ENCODE measurements around the gene POT1. TPM values are rescaled to one million over a fixed set of nuclear protein-coding genes. Genes with fewer than 3 reads are reported as not detected.

The POT1 gene
- total and polyA plus RNA-seq, 2 donors (not counting 3 experiments of a cell fraction or from before 2014, with no cell fraction given) = 11.1 to 22.4 TPM

DNA sequence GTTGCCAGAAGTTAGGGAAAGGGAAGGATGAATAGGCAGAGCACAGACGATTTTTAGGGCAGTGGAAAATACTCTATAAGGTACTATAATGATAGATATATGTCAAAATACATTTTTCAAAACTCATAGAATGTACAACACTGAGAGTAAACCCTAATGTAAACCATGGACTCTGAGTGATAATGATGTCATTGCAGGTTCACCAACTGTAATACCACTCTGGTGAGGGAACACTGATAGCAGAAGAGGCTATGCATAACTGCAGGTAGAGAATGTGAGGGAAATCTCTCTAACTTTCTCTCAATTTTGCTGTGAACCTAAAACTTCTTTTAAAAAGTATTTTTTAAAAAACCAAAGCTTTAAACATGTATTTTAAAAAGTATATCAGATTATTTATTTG is 22.1 kb downstream of the POT1 start:
- no peaks in the 10 kb centered on the region for H4K20me1 ChIP-seq (replicated peaks; ENCODE audit: control insufficient read depth, extremely low read depth, insufficient read depth, low read length)
- no peaks in the 10 kb centered on the region for H3K9me1 ChIP-seq (replicated peaks; ENCODE audit: control insufficient read depth, extremely low read depth, insufficient read depth, low read length)
- TF ChIP-seq EZH2 (IDR thresholded peaks at IDR 0.05; ENCODE audit: borderline replicate concordance, low read depth, low read length, severe bottlenecking) (no peak), POLR2A (IDR thresholded peaks at IDR 0.05; ENCODE audit: low read depth, low read length) (no peak), GATA2 (IDR thresholded peaks at IDR 0.05; ENCODE audit: insufficient read depth, insufficient read length, low read depth, low read length) (no peak), MYC (IDR thresholded peaks at IDR 0.05; ENCODE audit: low read depth, low read length) (no peak), POLR2AphosphoS5 (IDR thresholded peaks at IDR 0.05; ENCODE audit: insufficient read depth, low read depth, low read length) (no peak), FOS (IDR thresholded peaks at IDR 0.05; ENCODE audit: borderline replicate concordance, insufficient read depth, low read length) (no peak), JUN (IDR thresholded peaks at IDR 0.05; ENCODE audit: borderline replicate concordance, insufficient read depth, insufficient read length, low read depth) (no peak)
- TF ChIP-seq, protein P1, sequence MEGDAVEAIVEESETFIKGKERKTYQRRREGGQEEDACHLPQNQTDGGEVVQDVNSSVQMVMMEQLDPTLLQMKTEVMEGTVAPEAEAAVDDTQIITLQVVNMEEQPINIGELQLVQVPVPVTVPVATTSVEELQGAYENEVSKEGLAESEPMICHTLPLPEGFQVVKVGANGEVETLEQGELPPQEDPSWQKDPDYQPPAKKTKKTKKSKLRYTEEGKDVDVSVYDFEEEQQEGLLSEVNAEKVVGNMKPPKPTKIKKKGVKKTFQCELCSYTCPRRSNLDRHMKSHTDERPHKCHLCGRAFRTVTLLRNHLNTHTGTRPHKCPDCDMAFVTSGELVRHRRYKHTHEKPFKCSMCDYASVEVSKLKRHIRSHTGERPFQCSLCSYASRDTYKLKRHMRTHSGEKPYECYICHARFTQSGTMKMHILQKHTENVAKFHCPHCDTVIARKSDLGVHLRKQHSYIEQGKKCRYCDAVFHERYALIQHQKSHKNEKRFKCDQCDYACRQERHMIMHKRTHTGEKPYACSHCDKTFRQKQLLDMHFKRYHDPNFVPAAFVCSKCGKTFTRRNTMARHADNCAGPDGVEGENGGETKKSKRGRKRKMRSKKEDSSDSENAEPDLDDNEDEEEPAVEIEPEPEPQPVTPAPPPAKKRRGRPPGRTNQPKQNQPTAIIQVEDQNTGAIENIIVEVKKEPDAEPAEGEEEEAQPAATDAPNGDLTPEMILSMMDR (IDR thresholded peaks at IDR 0.05; ENCODE audit: extremely low read depth in 1 of 2, insufficient read depth in 1 of 2, low read depth in 1 of 2, low read length in 2 of 2) = no peak
- TF ChIP-seq, protein P2, sequence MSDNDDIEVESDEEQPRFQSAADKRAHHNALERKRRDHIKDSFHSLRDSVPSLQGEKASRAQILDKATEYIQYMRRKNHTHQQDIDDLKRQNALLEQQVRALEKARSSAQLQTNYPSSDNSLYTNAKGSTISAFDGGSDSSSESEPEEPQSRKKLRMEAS (IDR thresholded peaks at IDR 0.05; ENCODE audit: insufficient read depth, insufficient read length) = no peak
- H3K27me3 ChIP-seq (ENCODE audit: control insufficient read depth in 2 of 2, insufficient read depth in 2 of 2, low read length in 2 of 2) = no peaks in the 10 kb centered on the region
- POLR2A ChIA-PET = no interaction called here
- H3K27ac ChIP-seq (ENCODE audit: insufficient read depth, low read depth, low read length) = no peak overlapping the region
- no peak for DNase-seq (ENCODE audit: low read depth, low spot score)
- no peaks in the 10 kb centered on the region for H3K36me3 ChIP-seq (ENCODE audit: control insufficient read depth in 2 of 2, extremely low read depth in 1 of 2, insufficient read depth in 2 of 2, low read length in 2 of 2)
- no peak overlapping the region for H3K4me3 ChIP-seq (replicated peaks in 1 of 3; ENCODE audit: insufficient read depth in 1 of 3, low read depth in 1 of 3, low read length in 3 of 3)
- no TSS peak for BruUV-seq (replicated peaks)
- H3K4me2 ChIP-seq (ENCODE audit: insufficient read depth, low read length) = no peak overlapping the region
- FAIRE-seq = no peak
- dilution Hi-C loops (cut with MboI; ENCODE audit: extremely low pct_ligation_motif_present, low sequenced_read_pairs) (no loop called here), intact Hi-C loops (cut with micrococcal nuclease) (no loop called here)
- CTCF ChIA-PET = no interaction called here
- no peak overlapping the region for H2AFZ ChIP-seq (ENCODE audit: low read depth, low read length)
- H3K4me1 ChIP-seq (ENCODE audit: control insufficient read depth, extremely low read depth, insufficient read depth, low read length) = no peaks in the 10 kb centered on the region
- no peak overlapping the region for H3K9ac ChIP-seq (replicated peaks; ENCODE audit: extremely low read depth, insufficient read depth, low read length)
- H3K9me3 ChIP-seq (replicated peaks; ENCODE audit: control insufficient read depth, insufficient read depth, low read length) = no peaks in the 10 kb centered on the region
- peaks cover 12% of the 10 kb centered on the region for H3K79me2 ChIP-seq (ENCODE audit: control insufficient read depth, insufficient read depth, low read length)
